Smooth muscle cell (in vitro differentiated cells): Measurements from ENCODE around the gene MARS1. TPM values are rescaled to one million over a fixed set of nuclear protein-coding genes. Genes with fewer than 3 reads are reported as not detected.
A peak's percentile ranks its signal among the peaks of the same experiment; 100 is the strongest.

ENCODE experiments used
- DNase-seq: peaks from one replicate; lab custom pipeline; 2025; ENCODE audit not compliant: unreplicated experiment; lab: John Stamatoyannopoulos, UW
- H2AFZ ChIP-seq: fragments of 200-600 bp; sonication (generic); 2 replicates; pipeline ENCODE4 v1.6.0; 2016; ENCODE audit warnings: antibody characterized with exemption, low read depth, mild to moderate bottlenecking
- H3F3A ChIP-seq: fragments of 200-600 bp; sonication (generic); 2 replicates; pipeline ENCODE4 v1.6.0; 2017; ENCODE audit warnings: antibody characterized with exemption, low read depth
- H3K27ac ChIP-seq: fragments of 200-600 bp; sonication (generic); 2 replicates; pipeline ENCODE4 v1.5.1; 2016; ENCODE audit warnings: low read depth, mild to moderate bottlenecking
- H3K27me3 ChIP-seq: fragments of 200-600 bp; sonication (generic); 2 replicates; pipeline ENCODE4 v1.6.1; 2016; ENCODE audit warnings: low read depth, mild to moderate bottlenecking
- H3K36me3 ChIP-seq: fragments of 200-600 bp; sonication (generic); 2 replicates; pipeline ENCODE4 v1.5.1; 2016; ENCODE audit warnings: low read depth
- H3K4me1 ChIP-seq: fragments of 200-600 bp; sonication (generic); 2 replicates; pipeline ENCODE4 v1.5.1; 2016; ENCODE audit warnings: low read depth
- H3K4me2 ChIP-seq: fragments of 200-600 bp; sonication (generic); 2 replicates; pipeline ENCODE4 v1.6.0; 2016; ENCODE audit warnings: mild to moderate bottlenecking
- H3K4me3 ChIP-seq: fragments of 200-600 bp; sonication (generic); 2 replicates; pipeline ENCODE4 v1.5.1; 2016; ENCODE audit warnings: mild to moderate bottlenecking
- H3K79me2 ChIP-seq: fragments of 200-600 bp; sonication (generic); 2 replicates; pipeline ENCODE4 v1.6.0; 2016; ENCODE audit warnings: low read depth, mild to moderate bottlenecking
- H3K9ac ChIP-seq: fragments of 200-600 bp; sonication (generic); 2 replicates; pipeline ENCODE4 v1.6.0; 2016; ENCODE audit warnings: low read depth
- H3K9me3 ChIP-seq: fragments of 200-600 bp; sonication (generic); replicated peaks from 2 replicates; pipeline ENCODE4 v1.5.1; 2016; ENCODE audit warnings: low read depth
- H4K20me1 ChIP-seq: fragments of 200-600 bp; sonication (generic); 2 replicates; pipeline ENCODE4 v1.6.0; 2016; ENCODE audit warnings: low read depth
- CTCF ChIP-seq: fragments of 200-600 bp; sonication (generic); IDR thresholded peaks from 2 replicates; pipeline ENCODE4 v1.5.1; 2017; ENCODE audit warnings: borderline replicate concordance, mild to moderate bottlenecking, antibody characterized with exemption; ENCODE audit not compliant: insufficient read depth, poor library complexity, severe bottlenecking
- WGBS: methylation state at CpG from one replicate; pipeline ENCODE4 v1.1.7; 2016; ENCODE audit warnings: low lambda C conversion rate; 5-methylcytosine and 5-hydroxymethylcytosine counted together
- polyA plus RNA-seq: library from polyadenylated mRNA; unstranded; fragments of >200 nt; fragmentation: Nextera tagmentation; extraction: Ambion mirVana; gene quantifications from 2 replicates; pipeline ENCODE4 v1.2.1, GENCODE V29; 2016
- total RNA-seq: library from RNA; depleted of rRNA; stranded (reverse); fragments of >200 nt; gene quantifications from 2 replicates; pipeline ENCODE4 v1.2.3, GENCODE V29; 2014

Gene MARS1
- total and polyA plus RNA-seq, 2 experiments from 2014 or later, result 186 to 192 TPM

GRCh38 chr12:57541001-57541400 lies 53.1 kb downstream of the MARS1 start:
- H3K79me2 ChIP-seq, result peaks cover 39% of the 10 kb centered on the region

GRCh38 chr12:57541717-57542116 lies 53.8 kb downstream of the MARS1 start:
- Histone ChIP-seq H3K27ac (no peak overlapping the region), H3K9me3 (no peaks in the 10 kb centered on the region), H4K20me1 (peaks cover 71% of the 10 kb centered on the region), H3K27me3 (no peaks in the 10 kb centered on the region), H2AFZ (no peak overlapping the region), H3K36me3 (no peaks in the 10 kb centered on the region), H3F3A (peaks cover 5% of the 10 kb centered on the region), H3K79me2 (peaks cover 46% of the 10 kb centered on the region), H3K4me3 (no peak overlapping the region), H3K4me2 (no peak overlapping the region), H3K4me1 (peaks cover 12% of the 10 kb centered on the region), H3K9ac (no peak overlapping the region)
- no peak for DNase-seq
- 90% methylated on average over 2 of the region's 2 CpGs for WGBS
- TF ChIP-seq CTCF, result no peak

More at GRCh38 chr12:57541001-57541400, 53.1 kb downstream of the MARS1 start:
- H3K4me3 ChIP-seq, result no peak overlapping the region
- no peak for DNase-seq
- H3K36me3 ChIP-seq, result no peaks in the 10 kb centered on the region
- no peak overlapping the region for H3K9ac ChIP-seq
- H4K20me1 ChIP-seq, result peaks cover 76% of the 10 kb centered on the region
- no peak overlapping the region for H3K4me2 ChIP-seq
- no peak overlapping the region for H3K27ac ChIP-seq
- peaks cover 8% of the 10 kb centered on the region for H3K4me1 ChIP-seq
- WGBS, result 85% methylated on average over 2 of the region's 2 CpGs
- peaks cover 5% of the 10 kb centered on the region for H3F3A ChIP-seq
- H3K9me3 ChIP-seq, result no peaks in the 10 kb centered on the region
- no peaks in the 10 kb centered on the region for H3K27me3 ChIP-seq
- no peak overlapping the region for H2AFZ ChIP-seq
- no peak for TF ChIP-seq CTCF

GRCh38 chr12:57543581-57543980 lies 55.7 kb downstream of the MARS1 start:
- peaks cover 4% of the 10 kb centered on the region for H3K27me3 ChIP-seq
- no peak for TF ChIP-seq CTCF
- H3K27ac ChIP-seq, result no peak overlapping the region
- peaks cover 49% of the 10 kb centered on the region for H3K79me2 ChIP-seq
- peaks cover 64% of the 10 kb centered on the region for H4K20me1 ChIP-seq
- H3F3A ChIP-seq, result peaks cover 5% of the 10 kb centered on the region
- H3K9ac ChIP-seq, result no peak overlapping the region
- DNase-seq, result no peak
- WGBS, result 100% methylated on average over 2 of the region's 2 CpGs
- peaks cover 12% of the 10 kb centered on the region for H3K4me1 ChIP-seq
- H3K9me3 ChIP-seq, result no peaks in the 10 kb centered on the region
- no peak overlapping the region for H3K4me2 ChIP-seq
- no peak overlapping the region for H3K4me3 ChIP-seq
- no peaks in the 10 kb centered on the region for H3K36me3 ChIP-seq
- no peak overlapping the region for H2AFZ ChIP-seq

- peaks cover 46% of the 10 kb centered on the region for H3K79me2 ChIP-seq
- H3K4me2 ChIP-seq, result peak overlapping the region; percentile 88
- peak overlapping the region; percentile 86 for H3K4me3 ChIP-seq
- H3K4me1 ChIP-seq, result peaks cover 21% of the 10 kb centered on the region
- no peak overlapping the region for H2AFZ ChIP-seq
- H3K9ac ChIP-seq, result peak overlapping the region; percentile 99
- peaks cover 40% of the 10 kb centered on the region for H4K20me1 ChIP-seq
- H3F3A ChIP-seq, result peaks cover 5% of the 10 kb centered on the region
- TF ChIP-seq CTCF, result no peak
- H3K36me3 ChIP-seq, result no peaks in the 10 kb centered on the region
- H3K9me3 ChIP-seq, result no peaks in the 10 kb centered on the region
- 67% methylated on average over 15 of the region's 15 CpGs for WGBS
- DNase-seq, result no peak
- H3K27ac ChIP-seq, result peak overlapping the region; percentile 78
- H3K27me3 ChIP-seq, result peaks cover 12% of the 10 kb centered on the region
These were observed 58.1 kb downstream of the MARS1 start for GRCh38 chr12:57545809-57546437.
